IPS-20b (cell line): ENCODE results near the gene MALAT1.

Experiments
- H3K27ac ChIP-seq: one replicate; pipeline ENCODE4 v1.5.1; 2013; ENCODE audit warnings: low read length
- H3K27me3 ChIP-seq: 2 replicates; pipeline ENCODE4 v1.6.1; 2013; ENCODE audit warnings: mild to moderate bottlenecking, low read length, inconsistent platforms; ENCODE audit not compliant: insufficient read depth
- H3K36me3 ChIP-seq: 2 replicates; pipeline ENCODE4 v1.6.1; 2013; ENCODE audit warnings: low read depth, mild to moderate bottlenecking, inconsistent platforms, low read length, moderate library complexity; ENCODE audit not compliant: insufficient read depth
- H3K4me1 ChIP-seq: 2 replicates; pipeline ENCODE4 v1.6.1; 2013; ENCODE audit warnings: mild to moderate bottlenecking, control low read depth, inconsistent platforms, low read length, moderate library complexity; ENCODE audit not compliant: insufficient read depth
- H3K4me3 ChIP-seq: 2 replicates; pipeline ENCODE4 v1.5.1; 2013; ENCODE audit warnings: mild to moderate bottlenecking, low read length, inconsistent platforms
- H3K9ac ChIP-seq: 2 replicates; pipeline ENCODE4 v1.6.1; 2013; ENCODE audit warnings: low read depth, mild to moderate bottlenecking, inconsistent platforms, low read length, moderate library complexity
- H3K9me3 ChIP-seq: 2 replicates; pipeline ENCODE4 v1.6.1; 2013; ENCODE audit warnings: mild to moderate bottlenecking, low read depth, low read length, inconsistent platforms; ENCODE audit not compliant: insufficient read depth

The MALAT1 gene

GRCh38 chr11:65553301-65554001 is 54.6 kb downstream of the MALAT1 start:
- peaks cover 14% of the 10 kb centered on the region for H3K4me1 ChIP-seq
- H3K27ac ChIP-seq: no peak overlapping the region

GRCh38 chr11:65554057-65554818 is 55.4 kb downstream of the MALAT1 start:
- peaks cover 72% of the 10 kb centered on the region for H3K27me3 ChIP-seq
- no peak overlapping the region for H3K27ac ChIP-seq
- no peaks in the 10 kb centered on the region for H3K9me3 ChIP-seq
- no peaks in the 10 kb centered on the region for H3K36me3 ChIP-seq
- peaks cover 19% of the 10 kb centered on the region for H3K4me1 ChIP-seq
- peak overlapping the region; percentile 63; the same call in 1 of the 2 replicates for H3K4me3 ChIP-seq
- H3K9ac ChIP-seq: no peak overlapping the region

More at GRCh38 chr11:65553301-65554001, 54.6 kb downstream of the MALAT1 start:
- Histone ChIP-seq H3K27me3 (peaks cover 72% of the 10 kb centered on the region), H3K9me3 (no peaks in the 10 kb centered on the region), H3K4me3 (peak overlapping the region; percentile 63; the same call in 1 of the 2 replicates), H3K36me3 (no peaks in the 10 kb centered on the region), H3K9ac (no peak overlapping the region)

- H3K27ac ChIP-seq: no peak overlapping the region
- no peaks in the 10 kb centered on the region for H3K36me3 ChIP-seq
- no peak overlapping the region for H3K4me3 ChIP-seq
- H3K4me1 ChIP-seq: peaks cover 26% of the 10 kb centered on the region
- peaks cover 73% of the 10 kb centered on the region for H3K27me3 ChIP-seq
- no peaks in the 10 kb centered on the region for H3K9me3 ChIP-seq
- H3K9ac ChIP-seq: no peak overlapping the region
Measured at GRCh38 chr11:65554842-65555430, 56.1 kb downstream of the MALAT1 start.

GRCh38 chr11:65555693-65556231 is 56.9 kb downstream of the MALAT1 start:
- Histone ChIP-seq H3K4me1 (peaks cover 31% of the 10 kb centered on the region), H3K9me3 (no peaks in the 10 kb centered on the region), H3K4me3 (no peak overlapping the region), H3K27me3 (peaks cover 72% of the 10 kb centered on the region), H3K36me3 (no peaks in the 10 kb centered on the region), H3K27ac (no peak overlapping the region), H3K9ac (no peak overlapping the region)
